Bronchus fibroblast of lung (primary cell): Measurements from ENCODE around the gene ZNF407. TPM values are rescaled to one million over a fixed set of nuclear protein-coding genes. Genes with fewer than 3 reads are reported as not detected.

Experiments used
- total RNA-seq: library from RNA; depleted of rRNA; stranded (reverse); fragments of >200 nt; gene quantifications from 2 replicates; pipeline ENCODE4 v1.2.3, GENCODE V29; 2015

ZNF407 gene
- total RNA-seq = 3.6 and 3.9 TPM in 2 replicates

DNA sequence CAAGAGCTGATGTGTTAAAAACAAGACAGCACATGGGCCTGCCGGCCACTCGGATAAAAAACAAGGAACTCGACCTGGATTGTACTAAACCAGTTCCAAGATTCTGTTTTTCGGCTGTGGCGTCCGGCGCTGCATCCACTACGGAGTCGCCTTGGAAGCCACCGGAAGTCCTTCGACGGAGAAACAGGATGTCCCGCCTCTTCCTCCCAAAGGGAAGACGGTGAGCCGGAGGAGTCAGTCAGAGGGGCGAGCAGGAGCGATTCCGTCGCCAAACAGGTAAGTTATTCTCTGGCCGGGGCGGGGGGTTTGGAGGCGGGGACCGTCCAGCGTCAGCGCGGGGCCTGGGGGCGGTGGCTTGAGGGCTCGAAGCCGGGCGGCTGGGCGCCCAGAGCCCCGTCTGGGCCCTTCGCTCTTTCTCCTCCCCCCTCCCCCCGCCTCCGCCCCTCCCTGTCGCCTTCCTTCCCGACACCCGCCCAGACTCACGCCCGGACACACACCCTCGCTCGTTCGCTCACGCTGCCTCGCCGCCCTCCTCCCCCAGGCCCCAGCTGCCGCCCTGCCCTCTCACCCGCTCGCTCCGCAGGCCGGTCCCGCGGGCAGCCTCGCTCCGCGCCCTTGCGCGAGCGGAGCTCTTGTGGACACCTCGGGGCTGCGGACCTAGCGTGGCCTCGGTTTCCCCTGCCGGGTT, at the start of gene ZNF407:
Gene ZNF407 (plus strand): TSS at position 209 of the 688 bp plus-strand sequence. CDS start 33,150 bp downstream, outside the sequence.

Other genes with a start within 250 kb of the ZNF407 start
- gene DIPK1C, start 140.6 kb upstream of the ZNF407 start, total RNA-seq = not detected in 2 replicates
- 78.2 and 86.9 TPM in 2 replicates for gene CNDP2, start 101.5 kb upstream of the ZNF407 start, total RNA-seq
- gene CNDP1, start 63.4 kb upstream of the ZNF407 start, total RNA-seq = 0.15 TPM in 1 of 2 replicates, not detected in the other